Fibroblast of skin of right quadriceps (primary cell): ENCODE results near the gene CSTPP1.
"Not testable (repeated sequence)": the region's sequence is repeated elsewhere in the genome, so short reads cannot be mapped to it uniquely, and the experiment has no call there.

Experiments
- DNase-seq: peaks from one replicate; pipeline ENCODE4 v3.0.0-alpha.2; 2013

CSTPP1 gene

DNA sequence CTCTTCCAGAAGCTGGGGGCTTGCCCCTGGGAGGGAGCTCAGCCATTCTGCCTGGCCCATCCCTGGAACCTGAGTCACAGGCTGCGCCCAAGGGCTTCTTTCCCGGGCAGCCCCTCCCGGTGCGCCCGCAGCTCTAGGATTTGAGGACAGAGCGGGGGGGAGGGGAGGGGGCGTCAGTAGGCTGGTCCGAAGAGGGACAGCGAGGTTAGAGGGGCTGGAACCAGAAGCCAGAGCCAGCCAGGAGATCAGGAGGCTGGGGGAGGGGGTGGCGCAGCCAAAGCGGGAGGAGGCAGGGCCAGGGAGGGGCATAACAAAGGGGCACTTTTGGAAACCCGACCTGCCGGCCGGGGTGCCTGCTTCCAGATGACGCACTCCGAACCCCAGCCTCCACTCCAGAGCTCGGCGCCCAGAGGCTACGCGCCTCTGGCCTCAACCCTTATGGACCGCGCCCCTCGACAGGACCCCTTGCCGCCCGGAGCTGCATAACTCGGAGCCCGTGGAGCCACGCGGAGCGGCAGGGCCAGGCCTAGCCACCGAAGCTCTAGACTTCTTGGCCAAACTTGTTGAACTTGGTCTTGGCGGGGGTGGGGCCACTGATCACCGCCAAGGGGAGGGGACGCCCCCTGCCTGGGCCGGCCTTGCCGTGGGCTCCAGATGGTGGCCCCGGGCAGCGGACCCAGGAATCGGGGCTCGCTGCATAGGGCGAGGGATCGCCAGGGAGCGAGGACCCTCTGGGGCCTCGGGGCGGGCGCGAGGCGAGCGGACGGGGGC, 248.9 kb downstream of the CSTPP1 start:
- DNase-seq: peak; percentile 48

DNA sequence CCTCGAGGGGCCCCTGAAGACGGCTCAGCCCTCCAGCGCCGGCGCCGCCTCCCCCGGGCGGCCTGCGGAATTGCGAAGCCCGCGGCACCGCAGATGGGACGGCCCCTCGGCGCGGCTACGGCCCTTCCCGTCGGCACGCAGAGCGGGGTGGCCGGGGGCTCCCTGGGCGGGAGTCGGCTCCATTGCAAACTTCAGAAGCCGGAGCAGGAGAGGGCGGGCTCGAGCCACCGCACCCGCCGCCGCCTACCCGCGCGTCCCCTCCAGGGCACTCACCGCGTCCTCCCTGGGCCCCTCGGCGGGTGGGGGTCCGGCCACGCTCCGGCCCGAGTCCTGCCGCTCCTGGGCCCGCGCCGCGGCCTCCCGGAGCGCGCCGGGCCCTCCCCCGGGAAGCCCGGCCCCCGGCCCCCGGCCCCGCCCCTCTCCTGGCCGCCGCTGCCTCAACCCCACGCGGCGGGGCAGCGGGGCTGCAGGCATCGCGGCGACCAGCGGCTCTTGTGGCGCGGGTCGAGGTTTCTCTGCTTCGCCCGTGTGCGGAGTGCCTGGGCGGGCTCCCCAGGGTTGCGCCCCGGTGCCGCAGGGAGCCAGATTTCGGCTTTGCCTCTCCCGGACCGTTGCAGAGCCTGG, 249.6 kb downstream of the CSTPP1 start, which contains the start of gene PACSIN3:
TSS of gene PACSIN3 (minus strand) at position 359 of the 624 bp plus-strand sequence. CDS start 3,707 bp downstream, outside the sequence.
- DNase-seq: peak; percentile 41

DNA sequence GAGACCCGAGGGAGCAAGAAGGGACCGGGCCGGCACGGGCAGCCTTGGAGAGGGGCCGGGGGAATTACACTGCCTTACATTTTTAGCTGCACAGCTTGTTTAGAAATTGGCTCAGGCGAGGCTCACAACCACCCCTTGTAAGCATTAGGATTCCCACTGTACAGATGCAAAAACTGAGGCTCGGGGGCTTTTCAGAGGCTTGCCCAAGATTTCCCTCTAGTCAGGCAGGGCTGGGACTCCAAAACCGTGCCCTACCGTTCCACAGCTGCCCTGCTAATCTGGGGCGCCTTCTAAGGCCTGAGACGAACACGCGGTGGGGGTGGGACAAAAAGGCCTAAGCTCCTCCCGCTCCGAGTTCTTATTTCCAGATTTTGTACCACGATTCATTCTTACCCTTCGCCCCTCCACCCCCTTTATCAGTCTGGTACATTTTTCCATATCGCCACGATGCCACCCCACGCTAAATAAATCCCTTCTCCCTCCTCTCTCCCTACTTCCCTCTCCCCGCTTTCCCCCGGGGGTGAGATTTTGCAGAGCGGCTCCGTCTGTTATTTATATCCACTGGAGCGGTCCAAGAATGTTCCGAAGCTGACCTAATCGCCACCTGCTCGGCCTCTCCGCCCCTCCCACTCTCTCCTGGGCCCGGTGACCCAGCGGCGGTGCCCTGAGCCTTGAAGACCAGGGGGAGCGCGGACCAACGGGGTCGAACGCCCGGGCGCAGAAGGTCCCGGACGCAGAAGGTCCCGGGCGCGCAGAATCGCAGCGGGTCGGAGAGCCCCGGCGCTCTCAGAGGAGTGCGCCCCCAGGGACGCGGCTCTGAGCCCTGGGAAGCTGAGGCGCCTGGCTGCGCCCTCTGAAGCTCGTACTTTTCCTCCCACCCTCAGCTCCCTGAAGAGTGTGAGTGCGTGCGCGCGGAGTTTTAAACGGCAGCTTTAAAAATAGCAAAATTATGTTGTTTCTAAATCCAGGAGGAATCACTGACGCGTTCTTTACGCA, 250.4 kb downstream of the CSTPP1 start:
- DNase-seq: peak; percentile 32

DNA sequence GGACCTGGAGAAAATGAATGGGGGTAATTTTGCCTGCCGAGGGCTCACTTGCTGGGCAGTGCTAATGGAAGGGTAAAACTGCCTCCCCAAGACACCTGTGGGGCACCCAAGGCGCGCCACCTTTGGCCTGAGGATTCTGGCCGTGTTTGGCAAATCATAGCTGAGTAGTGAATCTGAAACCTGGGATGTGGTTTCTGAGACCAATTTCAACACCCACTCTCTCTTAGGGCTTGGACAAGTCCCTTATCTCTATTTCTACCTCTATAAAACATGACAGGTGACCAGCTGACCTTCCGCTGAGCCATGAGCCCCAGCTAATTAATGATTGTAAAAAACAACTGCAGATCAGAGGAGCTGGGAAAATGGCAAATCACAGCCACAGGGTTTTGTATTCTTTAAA, 251.2 kb downstream of the CSTPP1 start:
- no peak for DNase-seq

DNA sequence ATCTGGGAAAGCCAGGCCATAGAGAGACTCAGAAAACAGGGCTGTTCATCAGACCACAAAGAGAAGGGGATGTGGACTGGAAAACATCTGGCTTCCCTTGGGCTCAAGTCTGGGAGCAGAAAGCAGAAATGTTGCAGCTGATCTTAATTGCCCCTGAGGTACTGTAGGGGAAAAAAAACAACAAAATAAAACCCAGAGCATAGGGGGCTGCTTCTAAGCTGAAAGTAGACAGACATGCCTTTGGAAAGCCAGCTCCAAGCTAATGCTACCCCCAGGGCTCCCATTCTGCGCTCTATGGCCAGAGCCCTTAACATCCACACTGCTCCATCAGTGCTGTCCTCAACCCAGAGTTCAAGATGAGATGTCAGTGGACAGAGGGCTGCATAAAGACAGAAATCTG, 251.7 kb downstream of the CSTPP1 start:
- no peak for DNase-seq

DNA sequence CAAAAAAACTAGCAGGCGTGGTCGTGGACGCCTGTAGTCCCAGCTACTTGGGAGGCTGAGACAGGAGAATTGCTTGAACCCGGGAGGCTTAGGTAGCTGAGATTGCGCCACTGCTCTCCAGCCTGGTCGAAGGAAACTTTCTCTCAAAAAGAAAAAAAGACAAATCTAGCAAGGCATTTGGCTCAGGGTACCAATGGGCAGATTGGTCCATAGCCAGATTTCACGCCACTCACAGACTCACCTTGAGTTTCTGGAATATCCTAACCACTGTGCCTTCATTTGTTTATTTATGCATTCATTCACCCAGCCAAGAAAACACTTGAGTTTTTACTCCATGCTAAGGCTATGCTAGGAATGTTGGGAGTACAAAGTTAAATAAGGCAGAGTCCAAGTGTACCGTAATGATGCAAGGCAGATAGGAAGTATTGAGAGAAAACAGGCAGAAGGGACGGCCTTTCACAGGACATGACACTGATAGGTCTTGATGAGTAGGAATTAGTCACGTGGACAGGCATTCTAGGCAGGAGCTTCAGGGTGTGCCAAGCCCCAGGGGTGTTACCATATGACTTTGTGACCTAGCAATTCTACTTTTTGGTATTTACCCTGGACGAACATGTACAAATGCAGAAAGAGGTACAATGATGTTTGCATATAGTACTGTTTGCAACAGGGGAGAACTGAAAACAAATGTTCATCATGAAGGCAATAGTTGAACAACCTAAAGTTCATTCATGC, 252.7 kb downstream of the CSTPP1 start:
- peak; percentile 67 for DNase-seq

DNA sequence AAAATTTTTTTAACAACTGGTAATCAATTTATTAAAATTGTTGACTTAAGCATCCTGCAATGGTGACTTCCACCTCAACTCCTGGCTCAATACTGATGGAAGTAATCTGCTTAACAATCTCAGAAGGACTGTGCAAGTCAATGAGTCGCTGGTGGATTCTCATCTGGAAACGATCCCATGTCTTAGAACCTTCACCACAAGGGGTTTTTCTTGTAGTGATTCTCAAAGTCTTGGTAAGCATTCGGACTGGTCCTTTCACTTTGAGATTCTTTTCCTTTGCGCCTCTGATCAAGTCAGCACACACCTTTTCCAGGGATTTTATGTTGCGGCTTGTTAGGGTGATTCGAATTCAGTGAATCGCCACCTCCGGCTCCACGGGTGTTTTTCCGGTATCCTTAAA, 254.6 kb downstream of the CSTPP1 start:
- peak; percentile 24 for DNase-seq

DNA sequence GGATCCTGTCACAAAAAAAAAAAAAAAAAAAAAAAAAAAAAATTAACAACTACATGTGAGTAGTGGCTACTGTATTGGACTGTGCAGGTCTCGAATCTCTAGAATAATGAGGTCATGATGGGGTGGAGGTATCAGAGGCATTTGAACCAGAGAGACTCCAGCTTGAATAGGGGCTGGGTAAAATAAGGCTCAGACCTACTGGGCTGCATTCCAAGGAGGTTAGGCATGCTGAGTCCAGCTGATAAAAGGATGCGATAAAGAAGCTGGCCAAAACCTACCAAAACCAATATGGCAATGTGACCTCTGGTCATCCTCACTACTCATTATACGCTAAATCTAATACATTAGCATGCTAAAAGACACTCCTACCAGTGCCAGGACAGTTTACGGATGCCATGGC, 255.6 kb downstream of the CSTPP1 start:
- no peak for DNase-seq

DNA sequence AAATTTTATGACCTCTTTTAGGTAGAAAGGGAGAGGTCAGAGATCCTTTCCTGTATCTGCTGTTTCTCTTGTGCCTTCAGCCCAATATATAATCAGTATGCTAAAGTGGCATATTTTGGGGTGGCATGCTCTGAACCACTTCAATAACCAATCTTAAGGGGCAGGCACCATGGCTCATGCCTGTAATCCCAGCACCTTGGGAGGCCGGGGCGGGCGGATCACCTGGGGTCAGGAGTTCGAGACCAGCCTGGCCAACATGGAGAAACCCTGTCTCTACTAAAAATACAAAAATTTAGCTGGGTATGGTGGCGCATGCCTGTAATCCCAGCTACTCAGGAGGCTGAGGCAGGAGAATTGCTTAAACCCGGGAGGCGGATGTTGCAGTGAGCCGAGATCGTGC, 261.6 kb downstream of the CSTPP1 start:
- DNase-seq: not testable (repeated sequence)

DNA sequence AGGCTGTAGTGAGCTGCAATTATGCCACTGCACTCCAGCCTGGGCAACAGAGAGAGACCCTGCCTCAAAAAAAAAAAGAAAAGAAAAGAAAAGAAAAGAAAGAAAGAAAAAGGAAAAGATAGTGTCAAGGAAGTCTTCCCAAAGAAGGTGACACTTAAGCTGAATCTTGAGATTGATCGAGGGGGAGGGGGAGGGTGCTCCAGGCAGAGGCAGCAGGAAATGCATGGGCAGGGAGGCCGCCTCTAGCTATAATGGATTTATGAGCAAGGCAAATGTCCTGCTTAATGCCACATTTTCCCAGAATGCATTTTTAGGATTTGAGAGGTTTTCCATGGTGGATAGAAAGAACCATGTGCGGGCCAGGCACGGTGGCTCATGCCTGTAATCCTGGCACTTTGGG, 264.5 kb downstream of the CSTPP1 start:
- no peak for DNase-seq

DNA sequence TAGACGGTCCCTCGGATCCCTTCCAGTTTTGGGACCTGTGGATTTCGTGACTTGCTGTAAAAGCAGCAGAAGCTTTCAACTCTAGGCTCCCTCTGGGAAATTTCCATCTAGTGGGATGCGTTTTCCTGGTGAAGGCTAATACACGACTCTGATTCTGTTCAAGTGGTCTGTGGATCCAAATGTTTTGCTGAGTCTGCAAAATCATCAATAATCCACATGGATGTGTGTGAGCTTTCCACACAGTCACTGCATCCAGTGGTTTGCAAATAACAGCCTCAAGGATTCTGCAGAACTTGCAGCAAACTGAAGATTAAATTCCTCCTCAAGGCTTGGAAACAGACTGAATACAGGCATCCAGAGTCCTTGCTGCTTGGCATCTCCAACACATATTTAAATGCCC, 266.0 kb downstream of the CSTPP1 start:
- no peak for DNase-seq

DNA sequence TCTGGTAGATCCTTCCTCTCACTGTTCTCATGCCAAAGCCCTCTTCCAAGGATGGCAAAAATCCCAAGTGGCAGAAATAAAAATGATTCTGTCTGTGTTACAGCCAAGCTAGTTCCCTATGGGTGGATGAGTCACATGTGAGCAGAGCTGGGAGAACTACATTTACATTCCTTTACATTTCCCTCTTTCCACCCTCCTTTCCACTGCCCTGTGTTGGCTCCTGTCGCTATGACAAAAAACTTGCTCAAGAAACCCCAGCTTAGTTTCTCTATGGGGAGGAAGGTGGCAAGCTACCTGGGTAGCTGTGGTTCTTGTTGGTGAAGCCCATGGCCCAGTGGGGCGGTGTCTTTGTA, 268.1 kb downstream of the CSTPP1 start:
- DNase-seq: peak; percentile 84

DNA sequence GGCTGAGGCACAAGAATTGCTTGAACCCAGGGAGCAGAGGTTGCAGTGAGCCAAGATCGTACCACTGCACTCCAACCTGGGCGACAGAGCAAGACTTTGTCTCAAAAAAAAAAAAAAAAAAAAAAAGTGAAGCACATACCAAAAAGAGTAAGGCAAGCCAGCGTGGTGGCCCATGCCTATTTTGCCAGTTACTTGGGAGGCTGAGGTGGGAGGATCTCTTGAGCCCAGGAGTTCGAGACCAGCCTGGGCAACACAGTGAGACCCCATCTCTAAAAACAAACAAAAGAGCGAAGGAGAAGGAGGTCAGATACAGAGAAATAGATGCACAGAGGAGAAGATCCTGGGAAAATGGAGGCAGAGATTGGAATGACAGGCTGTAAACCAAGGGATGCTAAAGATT, 270.0 kb downstream of the CSTPP1 start:
- not testable (repeated sequence) for DNase-seq

DNA sequence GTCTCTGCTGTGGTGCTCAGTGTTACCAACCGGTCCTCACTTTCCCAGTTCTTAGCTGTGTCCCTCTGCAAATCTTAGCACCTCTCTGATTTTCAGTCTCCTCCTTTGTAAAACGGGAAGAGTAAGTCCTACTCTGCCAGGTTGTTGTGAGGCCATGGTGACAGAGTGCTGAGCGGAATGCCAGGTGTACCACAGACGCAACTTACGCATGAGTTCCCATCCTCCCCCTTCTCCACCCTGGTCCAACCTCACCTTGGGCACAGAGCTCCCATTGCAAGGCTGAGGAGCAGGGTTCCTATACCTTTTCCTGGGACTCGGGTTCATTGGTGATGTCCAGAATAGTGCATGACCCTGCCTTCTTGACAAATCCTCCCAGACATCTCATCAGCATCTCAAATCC, 270.9 kb downstream of the CSTPP1 start:
- DNase-seq: no peak

DNA sequence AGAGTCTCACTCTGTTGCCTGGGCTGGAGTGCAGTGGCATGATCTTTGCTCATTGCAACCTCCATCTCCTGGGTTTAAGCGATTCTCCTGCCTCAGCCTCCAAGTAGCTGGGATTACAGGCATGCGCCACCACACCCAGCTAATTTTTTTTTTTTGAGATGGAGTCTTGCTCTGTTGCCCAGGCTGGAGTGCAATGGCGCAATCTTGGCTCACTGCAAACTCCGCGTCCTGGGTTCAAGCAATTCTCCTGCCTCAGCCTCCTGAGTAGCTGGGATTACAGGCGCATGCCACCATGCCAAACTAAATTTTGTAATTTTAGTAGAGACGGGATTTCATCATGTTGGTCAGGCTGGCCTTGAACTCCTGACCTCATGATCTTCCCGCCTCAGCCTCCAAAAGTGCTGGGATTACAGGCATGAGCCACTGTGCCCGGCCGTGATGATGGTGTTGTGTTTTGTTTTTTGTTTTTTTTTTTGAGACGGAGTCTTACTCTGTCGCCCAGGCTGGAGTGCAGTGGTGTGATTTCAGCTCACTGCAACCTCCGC, 271.5 kb downstream of the CSTPP1 start:
- not testable (repeated sequence) for DNase-seq

DNA sequence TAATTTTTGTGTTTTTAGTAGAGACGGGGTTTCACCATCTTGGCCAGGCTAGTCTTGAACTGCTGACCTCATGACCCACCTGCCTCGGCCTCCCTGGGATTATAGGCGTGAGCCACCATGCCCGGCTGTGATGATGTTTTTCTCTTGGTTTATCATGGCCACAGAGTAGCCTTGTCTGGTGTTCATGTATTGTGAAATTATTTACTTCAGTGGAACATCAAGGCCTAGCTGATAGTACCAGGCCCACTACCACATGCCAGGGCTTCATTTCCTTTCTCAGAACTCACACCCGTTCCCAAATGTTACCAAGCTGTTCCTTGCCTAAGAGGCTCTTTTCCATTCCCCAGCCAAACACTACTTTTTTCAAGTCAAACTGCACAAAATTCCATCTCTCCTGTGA, 272.1 kb downstream of the CSTPP1 start:
- no peak for DNase-seq
